Measurements from ENCODE around the gene NEXN. TPM values are rescaled to one million over a fixed set of nuclear protein-coding genes. Genes with fewer than 3 reads are reported as not detected.

The NEXN gene
- total and polyA plus RNA-seq, 2 experiments from 2014 or later, result 42.9 to 83.9 TPM

GRCh38 chr1:77990629-77991204, 102.3 kb downstream of the NEXN start:
- Histone ChIP-seq H3K36me3 (peaks cover 3% of the 10 kb centered on the region), H3K4me3 (no peak overlapping the region), H3K4me1 (ENCODE audit: low read depth) (peaks cover 7% of the 10 kb centered on the region), H3K9me3 (ENCODE audit: low read depth) (no peaks in the 10 kb centered on the region), H3K27ac (no peak overlapping the region), H3K27me3 (no peaks in the 10 kb centered on the region)
- TF ChIP-seq, protein P1, sequence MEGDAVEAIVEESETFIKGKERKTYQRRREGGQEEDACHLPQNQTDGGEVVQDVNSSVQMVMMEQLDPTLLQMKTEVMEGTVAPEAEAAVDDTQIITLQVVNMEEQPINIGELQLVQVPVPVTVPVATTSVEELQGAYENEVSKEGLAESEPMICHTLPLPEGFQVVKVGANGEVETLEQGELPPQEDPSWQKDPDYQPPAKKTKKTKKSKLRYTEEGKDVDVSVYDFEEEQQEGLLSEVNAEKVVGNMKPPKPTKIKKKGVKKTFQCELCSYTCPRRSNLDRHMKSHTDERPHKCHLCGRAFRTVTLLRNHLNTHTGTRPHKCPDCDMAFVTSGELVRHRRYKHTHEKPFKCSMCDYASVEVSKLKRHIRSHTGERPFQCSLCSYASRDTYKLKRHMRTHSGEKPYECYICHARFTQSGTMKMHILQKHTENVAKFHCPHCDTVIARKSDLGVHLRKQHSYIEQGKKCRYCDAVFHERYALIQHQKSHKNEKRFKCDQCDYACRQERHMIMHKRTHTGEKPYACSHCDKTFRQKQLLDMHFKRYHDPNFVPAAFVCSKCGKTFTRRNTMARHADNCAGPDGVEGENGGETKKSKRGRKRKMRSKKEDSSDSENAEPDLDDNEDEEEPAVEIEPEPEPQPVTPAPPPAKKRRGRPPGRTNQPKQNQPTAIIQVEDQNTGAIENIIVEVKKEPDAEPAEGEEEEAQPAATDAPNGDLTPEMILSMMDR (IDR thresholded peaks at IDR 0.05; ENCODE audit: low read depth, low read length), result no peak
- DNase-seq (ENCODE audit: low read depth in 1 of 2, low spot score in 1 of 2), result no peak

GRCh38 chr1:77991638-77992037, 103.2 kb downstream of the NEXN start:
- Histone ChIP-seq H3K27ac (no peak overlapping the region), H3K4me3 (no peak overlapping the region), H3K4me1 (ENCODE audit: low read depth) (peaks cover 7% of the 10 kb centered on the region), H3K36me3 (peaks cover 3% of the 10 kb centered on the region), H3K27me3 (no peaks in the 10 kb centered on the region), H3K9me3 (ENCODE audit: low read depth) (no peaks in the 10 kb centered on the region)
- no peak for DNase-seq (ENCODE audit: low read depth in 1 of 2, low spot score in 1 of 2)
- TF ChIP-seq, protein P1 (IDR thresholded peaks at IDR 0.05; ENCODE audit: low read depth, low read length), result no peak

Other genes starting within 250 kb of the NEXN start
- 43.5 and 48.6 TPM in 2 replicates for gene ZZZ3, start 206.0 kb upstream of the NEXN start, total RNA-seq
- 34.6 and 51.0 TPM in 2 replicates for gene ZZZ3, start 206.0 kb upstream of the NEXN start, polyA plus RNA-seq
- 33.5 and 48.4 TPM in 2 replicates for gene USP33, start 128.8 kb upstream of the NEXN start, total RNA-seq
- gene USP33, start 128.8 kb upstream of the NEXN start, polyA plus RNA-seq, result 43.8 and 60.0 TPM in 2 replicates
- gene MIGA1, start 109.0 kb upstream of the NEXN start, total RNA-seq, result 4.1 and 7.5 TPM in 2 replicates
- gene MIGA1, start 109.0 kb upstream of the NEXN start, polyA plus RNA-seq, result 4.9 and 8.1 TPM in 2 replicates
- gene FUBP1, start 90.4 kb downstream of the NEXN start, total RNA-seq, result 119 and 174 TPM in 2 replicates
- gene FUBP1, start 90.4 kb downstream of the NEXN start, polyA plus RNA-seq, result 86.3 and 96.0 TPM in 2 replicates
- gene DNAJB4, start 116.3 kb downstream of the NEXN start, total RNA-seq, result 29.3 and 46.2 TPM in 2 replicates
- gene DNAJB4, start 116.3 kb downstream of the NEXN start, polyA plus RNA-seq, result 40.2 and 63.6 TPM in 2 replicates
- 0.28 and 0.30 TPM in 2 replicates for gene GIPC2, start 157.3 kb downstream of the NEXN start, total RNA-seq
- 0.06 TPM in 1 of 2 replicates, not detected in the other for gene GIPC2, start 157.3 kb downstream of the NEXN start, polyA plus RNA-seq

All from cardiac muscle cell (in vitro differentiated cells and primary cell).